PC-9 (cell line): ENCODE results near the gene PGA3. TPM values are rescaled to one million over a fixed set of nuclear protein-coding genes. Genes with fewer than 3 reads are reported as not detected.
A peak's percentile ranks its signal among the peaks of the same experiment; 100 is the strongest.
"Not testable (repeated sequence)": the region's sequence is repeated elsewhere in the genome, so short reads cannot be mapped to it uniquely, and the experiment has no call there.

ENCODE experiments used
- BruUV-seq: library from RNA; stranded (reverse); fragments of 400-500 nt; replicated peaks from 2 replicates; lab custom pipeline; 2021; lab: Mats Ljungman, UMichigan
- CTCF ChIA-PET: fragments of 300-600 bp; sonication (Branson Sonifier 250); formaldehyde crosslinking; loops from one replicate; lab custom pipeline; 2022; ENCODE audit warnings: antibody characterized with exemption; lab: Charles Lee
- POLR2A ChIA-PET: fragments of 300-600 bp; sonication (Branson Sonifier 250); formaldehyde crosslinking; loops from one replicate; lab custom pipeline; 2022; ENCODE audit warnings: antibody characterized with exemption; ENCODE audit not compliant: unreplicated experiment; lab: Charles Lee
- DNase-seq, 2 experiments: peaks; one replicate each; pipeline versions ENCODE4 v3.0.0 to v3.0.0-alpha.2; 2015 to 2022; ENCODE audit warnings: mixed read lengths in 1 of 2
- H2AFZ ChIP-seq: fragments of 200-600 bp; sonication (generic); 2 replicates; pipeline ENCODE4 v1.8.1; 2017; ENCODE audit warnings: antibody characterized with exemption
- H3F3A ChIP-seq: fragments of 200-600 bp; sonication (generic); 2 replicates; pipeline ENCODE4 v1.8.1; 2017; ENCODE audit warnings: antibody characterized with exemption, mild to moderate bottlenecking, low read depth; ENCODE audit not compliant: insufficient read depth
- H3K27ac ChIP-seq: fragments of 200-600 bp; sonication (generic); 2 replicates; pipeline ENCODE4 v1.6.1; 2016; ENCODE audit warnings: mixed run types
- H3K27me3 ChIP-seq: fragments of 200-600 bp; sonication (generic); 2 replicates; pipeline ENCODE4 v1.6.1; 2016; ENCODE audit warnings: low read depth, mixed run types; ENCODE audit not compliant: insufficient read depth
- H3K36me3 ChIP-seq: fragments of 200-600 bp; sonication (generic); 2 replicates; pipeline ENCODE4 v1.6.1; 2016; ENCODE audit warnings: low read depth, mixed run types
- H3K4me1 ChIP-seq: fragments of 200-600 bp; sonication (generic); replicated peaks from 2 replicates; pipeline ENCODE4 v1.6.1; 2016; ENCODE audit warnings: mixed run types; ENCODE audit not compliant: insufficient read depth
- H3K4me2 ChIP-seq: fragments of 200-600 bp; sonication (generic); 2 replicates; pipeline ENCODE4 v1.6.1; 2017; ENCODE audit warnings: mixed run types
- H3K4me3 ChIP-seq: fragments of 200-600 bp; sonication (generic); 2 replicates; pipeline ENCODE4 v1.6.1; 2016; ENCODE audit warnings: mixed run types
- H3K79me2 ChIP-seq: fragments of 200-600 bp; sonication (generic); 2 replicates; pipeline ENCODE4 v1.6.1; 2017; ENCODE audit warnings: low read depth, mixed run types
- H3K9me2 ChIP-seq: fragments of 200-600 bp; sonication (generic); 2 replicates; pipeline ENCODE4 v1.8.1; 2017; ENCODE audit warnings: mild to moderate bottlenecking; ENCODE audit not compliant: insufficient read depth
- H3K9me3 ChIP-seq: fragments of 200-600 bp; sonication (generic); 2 replicates; pipeline ENCODE4 v1.8.1; 2016; ENCODE audit warnings: low read depth; ENCODE audit not compliant: insufficient read depth
- H4K20me1 ChIP-seq: fragments of 200-600 bp; sonication (generic); 2 replicates; pipeline ENCODE4 v1.8.1; 2017; ENCODE audit not compliant: insufficient read depth
- EZH2 ChIP-seq: fragments of 200-600 bp; sonication (generic); IDR thresholded peaks from 2 replicates; pipeline ENCODE4 v1.8.0; 2017; ENCODE audit warnings: antibody characterized with exemption, low read depth
- intact Hi-C: fragments of 100-400 bp; cut with micrococcal nuclease; formaldehyde crosslinking; loops from one replicate; pipeline ENCODE4 v1.10.0; 2022; ENCODE audit not compliant: unreplicated experiment
- total RNA-seq: library from RNA; stranded (reverse); gene quantifications from 2 replicates; pipeline ENCODE4 v1.2.3, GENCODE V29; 2021
- TF ChIP-seq, protein P1 (sequence below): fragments of 200-600 bp; sonication (generic); conservative IDR thresholded peaks from 2 replicates; pipeline ENCODE4 v1.6.1; 2017; ENCODE audit warnings: mixed run types, antibody characterized with exemption, mild to moderate bottlenecking, moderate library complexity

The PGA3 gene
- total RNA-seq, 1 experiment from 2014 or later = not detected

DNA sequence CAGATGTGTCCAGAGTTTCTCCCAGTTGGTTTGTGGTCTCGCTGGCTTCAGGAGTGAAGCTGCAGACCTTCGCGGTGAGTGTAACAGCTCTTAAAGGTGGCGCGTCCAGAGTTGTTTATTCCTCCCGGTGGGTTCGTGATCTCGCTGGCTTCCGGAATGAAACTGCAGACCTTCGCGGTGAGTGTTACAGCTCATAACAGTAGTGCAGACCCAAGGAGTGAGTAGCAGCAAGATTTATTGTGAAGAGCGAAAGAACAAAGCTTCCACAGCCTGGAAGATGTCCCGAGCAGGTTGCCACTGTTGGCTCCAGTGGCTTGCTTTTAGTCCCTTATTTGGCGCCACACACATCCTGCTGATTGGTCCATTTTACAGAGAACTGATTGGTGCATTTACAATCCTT lies 1.8 kb upstream of the PGA3 start:
- ChIA-PET CTCF (interaction anchor here (0.6 kb wide), 1 partner anchor 425 kb away, joined by 3 read pairs; no protein-coding TSS in a partner anchor), POLR2A (interaction anchor here (0.6 kb wide), 1 partner anchor 106 kb away, joined by 7 read pairs; no protein-coding TSS in a partner anchor)
- Histone ChIP-seq H3K36me3 (no peaks in the 10 kb centered on the region), H3F3A (no peaks in the 10 kb centered on the region), H3K4me2 (no peak overlapping the region), H4K20me1 (no peaks in the 10 kb centered on the region), H3K4me3 (no peak overlapping the region), H3K4me1 (no peaks in the 10 kb centered on the region), H2AFZ (no peak overlapping the region), H3K27ac (no peak overlapping the region), H3K9me2 (no peaks in the 10 kb centered on the region), H3K27me3 (peaks cover 79% of the 10 kb centered on the region), H3K79me2 (no peaks in the 10 kb centered on the region), H3K9me3 (no peaks in the 10 kb centered on the region)
- BruUV-seq = no TSS peak
- no peak for TF ChIP-seq EZH2
- TF ChIP-seq, protein P1, sequence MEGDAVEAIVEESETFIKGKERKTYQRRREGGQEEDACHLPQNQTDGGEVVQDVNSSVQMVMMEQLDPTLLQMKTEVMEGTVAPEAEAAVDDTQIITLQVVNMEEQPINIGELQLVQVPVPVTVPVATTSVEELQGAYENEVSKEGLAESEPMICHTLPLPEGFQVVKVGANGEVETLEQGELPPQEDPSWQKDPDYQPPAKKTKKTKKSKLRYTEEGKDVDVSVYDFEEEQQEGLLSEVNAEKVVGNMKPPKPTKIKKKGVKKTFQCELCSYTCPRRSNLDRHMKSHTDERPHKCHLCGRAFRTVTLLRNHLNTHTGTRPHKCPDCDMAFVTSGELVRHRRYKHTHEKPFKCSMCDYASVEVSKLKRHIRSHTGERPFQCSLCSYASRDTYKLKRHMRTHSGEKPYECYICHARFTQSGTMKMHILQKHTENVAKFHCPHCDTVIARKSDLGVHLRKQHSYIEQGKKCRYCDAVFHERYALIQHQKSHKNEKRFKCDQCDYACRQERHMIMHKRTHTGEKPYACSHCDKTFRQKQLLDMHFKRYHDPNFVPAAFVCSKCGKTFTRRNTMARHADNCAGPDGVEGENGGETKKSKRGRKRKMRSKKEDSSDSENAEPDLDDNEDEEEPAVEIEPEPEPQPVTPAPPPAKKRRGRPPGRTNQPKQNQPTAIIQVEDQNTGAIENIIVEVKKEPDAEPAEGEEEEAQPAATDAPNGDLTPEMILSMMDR = no peak
- peak in 1 of 2 experiments; percentile 24 for DNase-seq
- intact Hi-C loops = no loop called here

DNA sequence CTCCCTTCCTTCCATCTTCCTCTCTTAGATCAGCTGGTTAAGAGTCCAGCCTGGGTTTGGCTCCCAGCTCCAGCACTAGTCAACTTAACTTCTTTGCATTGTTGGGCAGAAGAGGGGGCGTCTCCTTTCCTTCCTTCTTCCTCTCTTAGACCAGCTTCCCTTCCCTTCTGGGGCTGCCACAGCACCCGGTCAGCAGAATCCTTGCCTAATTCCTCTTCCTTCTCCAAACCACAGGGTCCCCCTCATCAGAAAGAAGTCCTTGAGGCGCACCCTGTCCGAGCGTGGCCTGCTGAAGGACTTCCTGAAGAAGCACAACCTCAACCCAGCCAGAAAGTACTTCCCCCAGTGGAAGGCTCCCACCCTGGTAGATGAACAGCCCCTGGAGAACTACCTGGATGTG lies 558 bp downstream of the PGA3 start:
- CTCF ChIA-PET, POLR2A ChIA-PET, H3K79me2 ChIP-seq, DNase-seq, intact Hi-C loops, H3K9me3 ChIP-seq, H3K4me1 ChIP-seq, H3K9me2 ChIP-seq, H3K27ac ChIP-seq, H3K4me3 ChIP-seq, BruUV-seq, H3K36me3 ChIP-seq, H3K4me2 ChIP-seq, H2AFZ ChIP-seq, H4K20me1 ChIP-seq, H3F3A ChIP-seq: not testable (repeated sequence)
- peaks cover 55% of the 10 kb centered on the region for H3K27me3 ChIP-seq

GRCh38 chr11:61204502-61205059 lies 1.3 kb downstream of the PGA3 start:
- BruUV-seq, H3K79me2 ChIP-seq, H3K4me2 ChIP-seq, H3K4me1 ChIP-seq, H3K27ac ChIP-seq, H3K9me3 ChIP-seq, POLR2A ChIA-PET, H3K4me3 ChIP-seq, H3K9me2 ChIP-seq, DNase-seq, H2AFZ ChIP-seq, H3F3A ChIP-seq, H3K36me3 ChIP-seq, H4K20me1 ChIP-seq, intact Hi-C loops, CTCF ChIA-PET: not testable (repeated sequence)
- H3K27me3 ChIP-seq = peaks cover 48% of the 10 kb centered on the region

DNA sequence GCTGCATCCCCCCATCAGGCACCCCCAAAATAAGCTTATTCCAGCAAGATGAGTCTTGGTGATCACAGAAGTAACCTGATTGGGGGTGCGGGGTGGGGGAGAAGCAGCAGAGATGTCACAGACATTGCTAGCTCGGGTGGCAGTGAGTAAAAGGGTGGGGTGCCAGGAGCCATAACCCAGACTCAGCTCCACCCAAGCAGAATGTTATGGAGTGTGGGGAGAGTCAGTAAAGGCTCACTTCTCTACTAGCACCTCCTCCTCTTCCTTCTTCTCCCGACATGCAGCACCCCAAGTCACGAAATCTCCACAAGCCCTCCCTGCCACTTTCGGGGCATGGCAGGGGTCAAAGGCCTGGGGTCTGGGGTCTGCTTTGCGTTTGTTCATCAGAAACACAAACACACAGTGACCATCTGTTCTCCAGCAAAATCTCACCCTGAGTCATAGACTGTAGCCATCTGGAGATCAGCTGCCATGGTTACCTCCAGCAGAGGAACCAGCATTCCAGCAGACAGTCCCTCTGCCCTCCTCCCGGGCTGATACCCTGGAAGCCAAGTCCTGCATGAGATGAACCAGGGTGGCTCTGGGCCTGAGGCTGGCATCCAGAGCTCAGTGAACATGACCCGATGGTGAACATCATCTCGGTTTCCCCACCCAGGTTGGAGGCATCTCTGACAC lies 4.5 kb downstream of the PGA3 start:
- CTCF ChIA-PET, H3K9me3 ChIP-seq, H3K9me2 ChIP-seq, H3K79me2 ChIP-seq, intact Hi-C loops, H3K36me3 ChIP-seq, H4K20me1 ChIP-seq, H3K27ac ChIP-seq, H3K4me1 ChIP-seq, H3F3A ChIP-seq, H3K4me3 ChIP-seq, POLR2A ChIA-PET, DNase-seq, BruUV-seq, H3K4me2 ChIP-seq, H2AFZ ChIP-seq: not testable (repeated sequence)
- H3K27me3 ChIP-seq = peaks cover 26% of the 10 kb centered on the region

- H3K4me3 ChIP-seq, H3K27me3 ChIP-seq, CTCF ChIA-PET, H3K4me1 ChIP-seq, H3K9me3 ChIP-seq, H3K4me2 ChIP-seq, H2AFZ ChIP-seq, DNase-seq, intact Hi-C loops, H3K27ac ChIP-seq, H4K20me1 ChIP-seq, H3F3A ChIP-seq, H3K79me2 ChIP-seq, POLR2A ChIA-PET, H3K9me2 ChIP-seq, BruUV-seq, H3K36me3 ChIP-seq: not testable (repeated sequence)
Observed at GRCh38 chr11:61210629-61211028, 7.3 kb downstream of the PGA3 start.
